Measurements from ENCODE around the gene TGFBR1.

DNA sequence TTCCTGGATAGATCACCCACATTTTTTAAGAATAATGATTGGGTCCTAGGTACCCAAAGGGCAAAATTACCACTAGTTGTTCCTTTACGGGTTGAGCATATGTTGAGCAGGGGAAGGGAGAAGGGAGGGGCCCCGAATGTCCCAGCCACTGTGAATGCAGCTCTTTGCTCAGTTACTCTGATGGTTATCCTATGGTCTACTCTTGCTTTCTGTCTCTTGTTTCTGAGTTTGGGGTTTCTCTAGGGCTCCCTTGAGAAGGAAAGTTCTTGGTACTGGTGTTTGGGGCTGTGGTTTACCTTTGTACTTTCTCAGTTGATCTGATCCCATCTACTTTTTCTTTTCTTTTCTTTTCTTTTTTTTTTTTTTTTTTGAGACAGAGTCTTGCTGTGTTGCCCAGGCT is 61.2 kb downstream of the TGFBR1 start:
- TF ChIP-seq EZH2 (IDR thresholded peaks at IDR 0.05; ENCODE audit: low read length, unreplicated experiment) = no peak
- TF ChIP-seq, protein P1, sequence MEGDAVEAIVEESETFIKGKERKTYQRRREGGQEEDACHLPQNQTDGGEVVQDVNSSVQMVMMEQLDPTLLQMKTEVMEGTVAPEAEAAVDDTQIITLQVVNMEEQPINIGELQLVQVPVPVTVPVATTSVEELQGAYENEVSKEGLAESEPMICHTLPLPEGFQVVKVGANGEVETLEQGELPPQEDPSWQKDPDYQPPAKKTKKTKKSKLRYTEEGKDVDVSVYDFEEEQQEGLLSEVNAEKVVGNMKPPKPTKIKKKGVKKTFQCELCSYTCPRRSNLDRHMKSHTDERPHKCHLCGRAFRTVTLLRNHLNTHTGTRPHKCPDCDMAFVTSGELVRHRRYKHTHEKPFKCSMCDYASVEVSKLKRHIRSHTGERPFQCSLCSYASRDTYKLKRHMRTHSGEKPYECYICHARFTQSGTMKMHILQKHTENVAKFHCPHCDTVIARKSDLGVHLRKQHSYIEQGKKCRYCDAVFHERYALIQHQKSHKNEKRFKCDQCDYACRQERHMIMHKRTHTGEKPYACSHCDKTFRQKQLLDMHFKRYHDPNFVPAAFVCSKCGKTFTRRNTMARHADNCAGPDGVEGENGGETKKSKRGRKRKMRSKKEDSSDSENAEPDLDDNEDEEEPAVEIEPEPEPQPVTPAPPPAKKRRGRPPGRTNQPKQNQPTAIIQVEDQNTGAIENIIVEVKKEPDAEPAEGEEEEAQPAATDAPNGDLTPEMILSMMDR (conservative IDR thresholded peaks at IDR 0.05; ENCODE audit: low read depth, low read length) = no peak
- no peak for TF ChIP-seq EZH2phosphoT487 (IDR thresholded peaks at IDR 0.05; ENCODE audit: borderline replicate concordance, low read length)
